Lung (tissue), 12 donors: Measurements from ENCODE around the gene C3AR1. TPM values are rescaled to one million over a fixed set of nuclear protein-coding genes. Genes with fewer than 3 reads are reported as not detected.

ENCODE experiments used
- ATAC-seq: fragments of 200-7000 bp; cut with Tn5 transposase; one replicate; pipeline ENCODE4 v1.9.1; 2020; ENCODE audit warnings: moderate number of reproducible peaks; ENCODE audit not compliant: insufficient read depth, low FRiP score
- DNase-seq, 3 donors: peaks; one replicate each; pipeline ENCODE4 v3.0.0-alpha.2; 2013 to 2017
- H3K27ac ChIP-seq, 2 donors: one replicate each; pipeline ENCODE4 v1.5.1; 2013; ENCODE audit warnings: mild to moderate bottlenecking in 2 of 2, moderate library complexity in 2 of 2, control low read depth in 1 of 2, inconsistent platforms in 1 of 2, low read depth in 1 of 2, low read length in 1 of 2
- H3K27me3 ChIP-seq, 3 donors: one replicate each; pipeline ENCODE4 v1.5.1; 2013; ENCODE audit warnings: low read length in 2 of 3; ENCODE audit not compliant: control insufficient read depth in 3 of 3, insufficient read depth in 3 of 3
- H3K36me3 ChIP-seq, 4 donors: one replicate each; pipeline ENCODE4 v1.5.1; 2013; ENCODE audit warnings: low read length in 4 of 4, mild to moderate bottlenecking in 1 of 4, moderate library complexity in 1 of 4; ENCODE audit not compliant: control insufficient read depth in 4 of 4, insufficient read depth in 4 of 4
- H3K4me1 ChIP-seq, 5 donors: one replicate each; pipeline ENCODE4 v1.5.1; 2013; ENCODE audit warnings: low read length in 5 of 5, mild to moderate bottlenecking in 2 of 5, moderate library complexity in 1 of 5; ENCODE audit not compliant: control insufficient read depth in 5 of 5, insufficient read depth in 5 of 5
- H3K4me3 ChIP-seq: one replicate; pipeline ENCODE4 v1.5.1; 2013; ENCODE audit warnings: mild to moderate bottlenecking, control low read depth, moderate library complexity
- H3K9ac ChIP-seq, 2 donors: one replicate each; pipeline ENCODE4 v1.5.1; 2013; ENCODE audit warnings: low read length in 2 of 2, control low read depth in 1 of 2; ENCODE audit not compliant: insufficient read depth in 1 of 2
- H3K9me3 ChIP-seq, 4 donors: one replicate each; pipeline ENCODE4 v1.5.1; 2013; ENCODE audit warnings: low read length in 3 of 4, mild to moderate bottlenecking in 1 of 4, moderate library complexity in 1 of 4; ENCODE audit not compliant: control insufficient read depth in 4 of 4, insufficient read depth in 3 of 4
- CTCF ChIP-seq: IDR thresholded peaks from 2 replicates; pipeline ENCODE4 v1.5.1; 2012; ENCODE audit warnings: mild to moderate bottlenecking; ENCODE audit errors: control extremely low read depth, extremely low read depth
- WGBS, 2 donors: extraction: QIAGEN DNeasy Blood & Tissue Kit; methylation state at CpG; one replicate each; pipeline ENCODE4 v1.1.7; 2013; 5-methylcytosine and 5-hydroxymethylcytosine counted together
- polyA plus RNA-seq, 2 donors: library from polyadenylated mRNA; stranded (reverse); fragments of 200-250 nt; gene quantifications; one replicate each; pipeline ENCODE4 v1.2.1, GENCODE V29; 2013
- total RNA-seq, 2 donors: library from RNA; depleted of rRNA in 1 of 2; stranded (reverse); fragments of >200 nt in 1 of 2; gene quantifications; one replicate each; pipeline ENCODE4 v1.2.1, GENCODE V29; 2014 to 2021
- donor health status: control.
- donor health status: control.
- donor health status: Bipolar disorder and iron deficiency.
- donor health status: healthy.
- donor health status: DM: yes; HTN: yes; CAD: no.

Gene C3AR1
- total and polyA plus RNA-seq, 4 donors, result 6.9 to 209 (median 26.3) TPM

DNA sequence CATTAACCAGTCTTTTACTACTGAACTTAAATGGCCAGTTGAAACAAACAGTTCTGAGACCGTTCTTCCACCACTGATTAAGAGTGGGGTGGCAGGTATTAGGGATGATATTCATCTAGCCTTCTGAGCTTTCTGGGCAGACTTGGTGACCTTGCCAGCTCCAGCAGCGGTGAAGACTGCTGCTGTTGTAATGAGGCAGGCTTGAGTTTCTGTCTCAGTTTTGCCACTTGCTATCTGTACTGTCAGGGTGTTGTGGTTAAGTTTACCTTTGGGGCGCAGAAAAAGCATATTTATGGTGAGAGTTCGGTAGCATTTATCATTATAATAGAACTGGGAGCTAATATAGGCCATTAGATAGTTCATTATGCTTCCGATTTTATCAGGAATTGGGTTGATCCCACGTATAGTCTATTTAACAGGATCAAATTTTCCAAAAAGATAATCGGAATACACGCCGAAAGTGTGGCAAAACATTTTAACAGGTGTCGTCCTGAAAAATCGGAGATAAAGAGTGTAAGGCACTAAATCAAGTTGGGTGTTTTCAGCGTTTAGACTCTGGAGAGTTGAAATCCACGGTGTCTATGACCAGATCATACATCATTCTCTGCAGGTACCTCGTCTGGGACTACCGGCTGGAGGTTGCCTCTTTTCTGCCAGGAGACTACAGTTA lies 15.2 kb upstream of the C3AR1 start:
- peak in 1 of 3 donors; percentile 28 for DNase-seq
- H3K27ac ChIP-seq, result peak overlapping the region; percentile 97 to 100
- H3K4me1 ChIP-seq, result peaks cover 0 to 19% (median 4%) of the 10 kb centered on the region in 5 donors
- TF ChIP-seq CTCF, result no peak
- no peak for ATAC-seq
- peak overlapping the region; percentile 99 for H3K4me3 ChIP-seq
- peaks cover 0 to 4% (median 0%) of the 10 kb centered on the region in 3 donors for H3K27me3 ChIP-seq
- H3K36me3 ChIP-seq, result peaks cover 0 to 3% (median 1%) of the 10 kb centered on the region in 4 donors
- 2 to 3% methylated on average over 15 of the region's 15 CpGs for WGBS, 2 donors
- peak overlapping the region; percentile 98 to 100 for H3K9ac ChIP-seq
- H3K9me3 ChIP-seq, result no peaks in the 10 kb centered on the region

DNA sequence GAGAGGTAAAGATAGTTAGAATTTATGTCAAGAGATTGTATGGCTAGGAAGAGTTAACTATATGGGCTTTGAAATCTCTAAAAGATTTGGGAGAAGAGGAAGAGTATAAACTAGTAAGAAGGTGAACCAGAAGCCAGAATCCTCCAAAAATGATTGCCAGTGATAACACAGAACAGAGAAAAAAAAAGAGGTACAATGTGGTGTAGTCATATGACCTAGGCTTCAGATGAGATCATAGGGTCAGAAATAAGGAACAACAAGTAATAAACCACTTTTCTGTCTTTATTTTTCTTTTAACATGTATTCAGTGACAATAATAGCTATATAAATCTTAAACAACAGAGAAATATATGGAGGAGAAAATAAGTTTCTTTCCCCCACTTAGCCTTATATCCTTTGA lies 14.0 kb upstream of the C3AR1 start:
- no peak overlapping the region for H3K4me3 ChIP-seq
- no peak for ATAC-seq
- peaks cover 0 to 3% (median 0%) of the 10 kb centered on the region in 4 donors for H3K36me3 ChIP-seq
- H3K9ac ChIP-seq, result no peak overlapping the region
- no peak for DNase-seq
- H3K9me3 ChIP-seq, result no peaks in the 10 kb centered on the region
- H3K4me1 ChIP-seq, result peaks cover 0 to 19% (median 3%) of the 10 kb centered on the region in 5 donors
- TF ChIP-seq CTCF, result no peak
- no peak overlapping the region for H3K27ac ChIP-seq
- H3K27me3 ChIP-seq, result peaks cover 0 to 4% (median 3%) of the 10 kb centered on the region in 3 donors

DNA sequence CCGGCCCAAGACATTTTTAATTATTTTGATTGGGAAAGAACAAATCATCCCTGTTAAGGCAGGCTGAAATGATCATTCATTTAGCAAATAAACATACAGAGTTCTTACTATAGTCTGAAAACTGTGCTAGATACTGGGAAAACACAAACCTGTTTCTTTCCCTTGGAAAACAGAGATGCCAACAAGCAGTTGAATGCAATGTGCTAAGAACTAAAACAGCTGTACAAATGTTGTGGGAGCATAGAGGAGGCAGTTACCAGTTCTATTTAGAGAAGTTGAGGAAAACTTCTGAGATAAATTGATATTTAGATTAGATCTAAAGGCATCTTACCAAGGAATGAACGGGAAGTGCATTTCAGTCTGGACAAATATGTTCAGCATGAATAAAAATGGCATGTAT lies 12.8 kb upstream of the C3AR1 start:
- H3K9me3 ChIP-seq, result no peaks in the 10 kb centered on the region
- no peak overlapping the region for H3K27ac ChIP-seq
- H3K27me3 ChIP-seq, result peaks cover 0 to 4% (median 3%) of the 10 kb centered on the region in 3 donors
- TF ChIP-seq CTCF, result no peak
- WGBS, 2 donors, result 75 to 82% methylated on average over 2 of the region's 2 CpGs
- ATAC-seq (no peak), DNase-seq (no peak)
- H3K9ac ChIP-seq, result no peak overlapping the region
- H3K4me3 ChIP-seq, result no peak overlapping the region
- peaks cover 0 to 3% (median 0%) of the 10 kb centered on the region in 4 donors for H3K36me3 ChIP-seq
- peaks cover 0 to 16% (median 3%) of the 10 kb centered on the region in 5 donors for H3K4me1 ChIP-seq

DNA sequence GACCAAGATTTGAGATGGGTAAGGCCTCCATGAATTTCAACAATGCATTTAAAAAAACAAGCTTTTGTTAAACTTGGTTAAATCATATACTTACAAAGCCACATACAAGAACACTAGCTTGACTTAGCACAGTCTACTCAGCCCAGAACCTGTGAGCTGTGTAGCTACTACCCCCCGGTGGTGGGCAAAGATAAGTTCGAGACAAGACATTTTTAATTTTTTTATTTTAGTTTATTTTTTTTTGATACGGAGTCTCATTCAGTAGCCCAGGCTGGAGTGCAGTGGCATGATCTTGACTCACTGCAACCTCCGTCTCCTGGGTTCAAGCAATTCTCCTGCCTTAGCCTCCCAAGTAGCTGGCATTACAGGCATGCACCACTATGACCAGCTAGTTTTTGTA lies 12.2 kb upstream of the C3AR1 start:
- WGBS, 2 donors, result 30 to 31% methylated on average over 4 of the region's 4 CpGs
- peaks cover 0 to 3% (median 0%) of the 10 kb centered on the region in 4 donors for H3K36me3 ChIP-seq
- TF ChIP-seq CTCF, result no peak
- H3K9me3 ChIP-seq, result no peaks in the 10 kb centered on the region
- H3K27ac ChIP-seq, result no peak overlapping the region
- DNase-seq (peak; percentile 36 to 57 (median 44)), ATAC-seq (no peak)
- H3K9ac ChIP-seq, result no peak overlapping the region
- H3K4me1 ChIP-seq, result peaks cover 0 to 14% (median 2%) of the 10 kb centered on the region in 5 donors
- H3K27me3 ChIP-seq, result peaks cover 0 to 4% (median 3%) of the 10 kb centered on the region in 3 donors
- H3K4me3 ChIP-seq, result no peak overlapping the region
